Measurements from ENCODE around the gene CDK7.

The CDK7 gene

DNA sequence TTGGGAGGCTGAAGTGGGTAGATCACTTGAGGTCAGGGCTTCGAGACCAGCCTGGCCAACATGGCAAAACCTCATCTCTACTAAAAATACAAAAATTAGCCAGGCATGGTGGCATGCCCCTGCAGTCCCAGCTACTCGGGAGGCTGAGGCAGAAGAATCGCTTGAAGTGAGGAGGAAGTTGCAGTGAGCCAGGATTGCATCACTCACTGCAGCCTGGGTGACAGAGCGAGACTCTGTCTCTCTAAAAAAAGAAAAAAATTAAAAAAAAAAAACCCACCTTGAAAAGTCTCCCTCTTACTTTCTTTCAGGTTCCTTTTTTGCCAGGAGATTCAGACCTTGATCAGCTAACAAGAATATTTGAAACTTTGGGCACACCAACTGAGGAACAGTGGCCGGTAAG is 34.2 kb downstream of the CDK7 start:
- Histone ChIP-seq H3K27me3 (ENCODE audit: control insufficient read depth, insufficient read depth, low read length) (no peaks in the 10 kb centered on the region), H3K4me1 (ENCODE audit: control insufficient read depth, insufficient read depth, low read length) (no peaks in the 10 kb centered on the region), H3K4me3 (ENCODE audit: low read depth, low read length) (no peak overlapping the region), H3K27ac (ENCODE audit: low read depth, low read length) (no peak overlapping the region), H3K9ac (ENCODE audit: low read length) (no peak overlapping the region), H3K36me3 (ENCODE audit: control insufficient read depth, insufficient read depth, low read length) (peaks cover 72% of the 10 kb centered on the region), H3K9me3 (ENCODE audit: control insufficient read depth, insufficient read depth, low read depth, low read length) (no peaks in the 10 kb centered on the region)

DNA sequence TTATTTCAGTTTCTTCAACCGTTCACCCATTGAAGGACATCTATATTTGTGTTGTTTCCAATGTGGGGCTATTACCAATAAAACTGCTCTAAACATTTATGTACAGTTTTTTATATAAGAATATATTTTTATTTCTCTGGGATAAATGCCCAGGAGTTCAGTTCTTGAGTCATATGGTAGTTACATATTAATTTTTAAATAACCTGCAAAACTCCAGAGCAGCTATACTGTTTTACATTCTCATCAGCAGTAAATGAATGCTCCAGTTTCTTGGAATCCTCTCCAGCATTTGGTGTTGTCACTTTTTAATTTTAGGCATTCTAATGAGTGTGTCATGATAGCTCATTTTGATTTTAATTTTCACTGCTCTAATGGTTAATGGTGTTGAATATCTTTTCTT is 36.2 kb downstream of the CDK7 start:
- H3K9ac ChIP-seq (ENCODE audit: low read length): no peak overlapping the region
- no peak overlapping the region for H3K27ac ChIP-seq (ENCODE audit: low read depth, low read length)
- peaks cover 65% of the 10 kb centered on the region for H3K36me3 ChIP-seq (ENCODE audit: control insufficient read depth, insufficient read depth, low read length)
- H3K27me3 ChIP-seq (ENCODE audit: control insufficient read depth, insufficient read depth, low read length): no peaks in the 10 kb centered on the region
- no peaks in the 10 kb centered on the region for H3K9me3 ChIP-seq (ENCODE audit: control insufficient read depth, insufficient read depth, low read depth, low read length)
- no peak overlapping the region for H3K4me3 ChIP-seq (ENCODE audit: low read depth, low read length)
- H3K4me1 ChIP-seq (ENCODE audit: control insufficient read depth, insufficient read depth, low read length): no peaks in the 10 kb centered on the region

DNA sequence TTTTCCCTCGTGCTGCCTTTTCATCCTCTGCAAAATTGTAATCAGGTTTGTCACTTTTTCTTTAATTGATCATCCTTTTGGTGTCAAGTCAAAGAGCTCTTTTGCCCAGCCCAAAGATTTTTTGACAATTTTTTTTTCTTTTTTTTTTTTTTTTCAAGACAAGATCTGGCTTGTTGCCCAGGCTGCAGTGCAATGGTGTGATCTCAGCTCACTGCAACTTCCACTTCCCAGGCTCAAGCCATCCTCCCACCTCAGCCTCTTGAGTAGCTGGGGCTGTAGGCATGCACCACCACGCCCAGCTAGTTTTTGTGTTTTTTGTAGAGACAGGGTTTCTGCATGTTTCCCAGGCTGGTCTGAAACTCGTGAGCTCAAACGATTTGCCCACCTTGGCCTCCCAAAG is 36.7 kb downstream of the CDK7 start:
- no peak overlapping the region for H3K9ac ChIP-seq (ENCODE audit: low read length)
- no peaks in the 10 kb centered on the region for H3K27me3 ChIP-seq (ENCODE audit: control insufficient read depth, insufficient read depth, low read length)
- H3K9me3 ChIP-seq (ENCODE audit: control insufficient read depth, insufficient read depth, low read depth, low read length): no peaks in the 10 kb centered on the region
- no peaks in the 10 kb centered on the region for H3K4me1 ChIP-seq (ENCODE audit: control insufficient read depth, insufficient read depth, low read length)
- H3K4me3 ChIP-seq (ENCODE audit: low read depth, low read length): no peak overlapping the region
- H3K36me3 ChIP-seq (ENCODE audit: control insufficient read depth, insufficient read depth, low read length): peaks cover 69% of the 10 kb centered on the region
- H3K27ac ChIP-seq (ENCODE audit: low read depth, low read length): no peak overlapping the region

DNA sequence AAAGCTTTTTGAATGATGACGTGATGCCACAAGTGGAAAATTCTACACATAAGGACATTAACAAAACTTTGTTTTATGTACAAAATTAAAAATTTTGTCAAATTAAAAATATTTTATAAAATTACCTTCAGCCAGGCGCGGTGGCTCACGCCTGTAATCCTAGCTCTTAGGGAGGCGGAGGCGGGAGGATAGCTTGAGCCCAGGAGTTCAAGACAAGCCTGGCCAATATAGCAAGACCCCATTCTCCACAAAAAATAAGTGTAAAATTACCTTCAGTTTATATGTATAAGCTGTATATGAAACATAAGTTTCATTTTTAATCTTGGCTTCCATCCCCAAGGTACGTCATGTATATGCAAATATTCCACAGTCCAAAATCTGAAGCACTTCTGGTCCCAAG is 40.9 kb downstream of the CDK7 start:
- Histone ChIP-seq H3K9ac (ENCODE audit: low read length) (no peak overlapping the region), H3K36me3 (ENCODE audit: control insufficient read depth, insufficient read depth, low read length) (peaks cover 71% of the 10 kb centered on the region), H3K9me3 (ENCODE audit: control insufficient read depth, insufficient read depth, low read depth, low read length) (no peaks in the 10 kb centered on the region), H3K27me3 (ENCODE audit: control insufficient read depth, insufficient read depth, low read length) (no peaks in the 10 kb centered on the region), H3K4me1 (ENCODE audit: control insufficient read depth, insufficient read depth, low read length) (no peaks in the 10 kb centered on the region), H3K27ac (ENCODE audit: low read depth, low read length) (no peak overlapping the region), H3K4me3 (ENCODE audit: low read depth, low read length) (no peak overlapping the region)

DNA sequence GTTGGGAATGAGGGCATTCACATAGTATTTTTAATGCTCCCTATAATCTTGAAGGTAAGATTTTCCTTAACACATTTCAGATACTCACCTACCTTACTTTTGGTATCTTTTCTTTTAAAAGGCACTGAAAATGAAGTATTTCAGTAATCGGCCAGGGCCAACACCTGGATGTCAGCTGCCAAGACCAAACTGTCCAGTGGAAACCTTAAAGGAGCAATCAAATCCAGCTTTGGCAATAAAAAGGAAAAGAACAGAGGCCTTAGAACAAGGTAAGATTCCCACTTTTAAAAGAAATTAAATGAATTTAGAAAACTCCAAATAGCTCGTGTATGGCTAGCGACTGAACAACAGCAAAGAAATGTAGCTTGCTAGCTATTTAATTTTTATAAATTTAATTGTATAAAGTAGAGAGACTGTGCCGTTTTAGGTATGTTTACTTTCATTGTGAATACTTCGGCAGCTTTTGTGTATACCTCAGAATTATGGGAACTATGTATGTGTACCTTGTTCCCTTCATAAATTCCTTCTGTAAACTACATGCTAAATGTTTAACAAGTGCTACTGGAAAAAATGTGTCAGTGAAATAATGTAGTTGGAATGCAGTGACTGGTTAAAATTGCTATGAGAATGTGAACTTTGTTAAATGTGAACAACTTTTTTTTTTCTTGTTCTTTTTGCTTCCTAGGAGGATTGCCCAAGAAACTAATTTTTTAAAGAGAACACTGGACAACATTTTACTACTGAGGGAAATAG is 41.9 kb downstream of the CDK7 start:
- no peak overlapping the region for H3K9ac ChIP-seq (ENCODE audit: low read length)
- H3K9me3 ChIP-seq (ENCODE audit: control insufficient read depth, insufficient read depth, low read depth, low read length): no peaks in the 10 kb centered on the region
- no peak overlapping the region for H3K27ac ChIP-seq (ENCODE audit: low read depth, low read length)
- H3K27me3 ChIP-seq (ENCODE audit: control insufficient read depth, insufficient read depth, low read length): no peaks in the 10 kb centered on the region
- H3K4me3 ChIP-seq (ENCODE audit: low read depth, low read length): no peak overlapping the region
- no peaks in the 10 kb centered on the region for H3K4me1 ChIP-seq (ENCODE audit: control insufficient read depth, insufficient read depth, low read length)
- peaks cover 64% of the 10 kb centered on the region for H3K36me3 ChIP-seq (ENCODE audit: control insufficient read depth, insufficient read depth, low read length)

DNA sequence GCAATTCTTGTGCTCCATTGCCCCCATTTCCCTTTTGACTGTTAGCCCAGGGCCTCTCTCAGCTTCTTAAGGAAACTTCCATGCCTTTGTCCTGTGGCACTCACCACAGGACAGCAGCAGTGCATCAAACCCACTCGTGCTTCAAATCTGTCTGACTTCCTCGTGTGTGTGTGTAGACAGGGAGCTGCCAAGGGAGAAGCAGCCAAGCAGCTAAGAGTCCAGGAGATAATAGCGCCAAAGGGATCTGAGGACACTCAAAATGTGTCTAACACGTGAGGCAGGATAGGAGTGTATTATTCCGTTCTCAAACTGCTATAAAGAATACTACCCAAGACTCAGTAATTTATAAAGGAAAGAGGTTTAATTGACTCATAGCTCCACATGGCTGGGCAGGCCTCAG is 44.8 kb downstream of the CDK7 start:
- Histone ChIP-seq H3K36me3 (ENCODE audit: control insufficient read depth, insufficient read depth, low read length) (peaks cover 38% of the 10 kb centered on the region), H3K27ac (ENCODE audit: low read depth, low read length) (no peak overlapping the region)

DNA sequence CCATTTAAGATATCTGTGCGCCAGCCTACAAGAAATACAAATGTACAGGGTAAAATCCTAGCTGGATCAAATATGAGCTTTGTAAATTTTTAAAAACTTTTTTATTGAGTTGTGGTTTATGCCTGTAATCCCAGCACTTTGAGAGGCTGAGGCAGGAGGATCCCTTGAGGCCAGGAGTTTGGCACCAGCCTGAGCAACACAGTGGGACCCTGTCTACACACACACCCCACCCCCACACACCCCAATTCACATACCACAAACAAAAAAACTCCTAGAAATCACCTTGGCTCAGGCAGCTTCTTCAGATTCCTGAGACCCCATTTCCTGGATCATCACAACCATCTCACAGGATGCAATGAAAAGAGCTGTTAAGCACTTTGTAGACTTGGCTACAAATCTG is 46.4 kb downstream of the CDK7 start:
- Histone ChIP-seq H3K36me3 (ENCODE audit: control insufficient read depth, insufficient read depth, low read length) (peaks cover 34% of the 10 kb centered on the region), H3K27ac (ENCODE audit: low read depth, low read length) (no peak overlapping the region)

More for the DNA sequence above, 44.8 kb downstream of the CDK7 start:
- no peaks in the 10 kb centered on the region for H3K9me3 ChIP-seq (ENCODE audit: control insufficient read depth, insufficient read depth, low read depth, low read length)
- no peak overlapping the region for H3K9ac ChIP-seq (ENCODE audit: low read length)
- no peak overlapping the region for H3K4me3 ChIP-seq (ENCODE audit: low read depth, low read length)
- no peaks in the 10 kb centered on the region for H3K27me3 ChIP-seq (ENCODE audit: control insufficient read depth, insufficient read depth, low read length)
- H3K4me1 ChIP-seq (ENCODE audit: control insufficient read depth, insufficient read depth, low read length): no peaks in the 10 kb centered on the region

DNA sequence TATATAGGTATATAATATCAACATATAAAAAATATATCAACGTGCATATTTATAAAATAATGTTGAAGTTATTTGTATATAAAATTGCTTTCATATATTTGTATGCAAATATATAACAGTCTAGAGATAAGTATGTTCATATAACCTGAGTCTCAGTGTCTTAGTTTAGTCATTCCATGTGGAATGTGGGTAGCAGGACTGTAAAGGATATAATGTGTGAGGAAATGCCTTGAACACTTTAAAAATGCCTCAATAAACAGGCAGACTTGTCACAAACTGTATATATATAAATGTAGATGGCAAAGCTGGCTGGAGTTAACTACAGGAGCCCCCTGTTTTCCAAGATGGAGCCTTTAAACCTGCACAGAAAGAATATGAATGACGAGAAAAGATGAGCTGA is 49.5 kb downstream of the CDK7 start:
- no peak overlapping the region for H3K9ac ChIP-seq (ENCODE audit: low read length)
- H3K27ac ChIP-seq (ENCODE audit: low read depth, low read length): no peak overlapping the region
- H3K4me3 ChIP-seq (ENCODE audit: low read depth, low read length): no peak overlapping the region
- H3K27me3 ChIP-seq (ENCODE audit: control insufficient read depth, insufficient read depth, low read length): no peaks in the 10 kb centered on the region
- peaks cover 14% of the 10 kb centered on the region; the same call in 1 of the 2 replicates for H3K4me1 ChIP-seq (ENCODE audit: control insufficient read depth, insufficient read depth, low read length)
- peaks cover 13% of the 10 kb centered on the region for H3K36me3 ChIP-seq (ENCODE audit: control insufficient read depth, insufficient read depth, low read length)
- no peaks in the 10 kb centered on the region for H3K9me3 ChIP-seq (ENCODE audit: control insufficient read depth, insufficient read depth, low read depth, low read length)

More for the DNA sequence above, 46.4 kb downstream of the CDK7 start:
- no peaks in the 10 kb centered on the region for H3K27me3 ChIP-seq (ENCODE audit: control insufficient read depth, insufficient read depth, low read length)
- no peak overlapping the region for H3K9ac ChIP-seq (ENCODE audit: low read length)
- no peak overlapping the region for H3K4me3 ChIP-seq (ENCODE audit: low read depth, low read length)
- H3K4me1 ChIP-seq (ENCODE audit: control insufficient read depth, insufficient read depth, low read length): peaks cover 2% of the 10 kb centered on the region; the same call in 1 of the 2 replicates
- H3K9me3 ChIP-seq (ENCODE audit: control insufficient read depth, insufficient read depth, low read depth, low read length): no peaks in the 10 kb centered on the region

DNA sequence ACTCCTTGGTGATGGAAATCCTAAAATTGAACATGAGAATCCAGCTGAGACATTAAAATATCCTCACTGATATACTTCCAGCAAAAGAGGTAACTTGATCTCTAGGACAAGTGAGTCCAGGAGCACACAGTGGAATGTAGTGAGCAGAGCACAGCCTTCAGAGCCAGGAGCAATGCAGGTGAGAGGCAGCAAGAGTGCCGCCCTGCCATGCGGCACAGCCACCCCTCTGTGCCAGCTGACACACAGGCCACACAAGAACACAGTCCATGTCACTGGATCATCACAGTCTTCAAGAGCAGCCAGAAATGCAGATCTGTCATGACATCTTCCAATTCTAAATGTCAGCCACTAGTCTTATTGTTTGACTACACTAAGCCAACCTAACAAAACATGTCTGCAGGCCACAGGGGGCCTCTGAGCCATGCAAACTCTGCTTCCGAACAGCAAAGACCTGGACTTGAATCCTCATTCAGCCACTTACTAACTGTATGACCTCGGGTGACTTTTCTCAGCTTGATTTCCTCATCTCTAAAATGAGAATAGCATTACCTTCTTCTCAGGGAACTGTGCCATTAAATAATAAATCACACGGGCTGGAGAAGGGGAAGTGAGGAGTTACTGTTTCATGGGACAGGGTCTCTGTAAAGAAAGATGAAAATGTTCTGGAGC is 50.9 kb downstream of the CDK7 start:
- H3K4me3 ChIP-seq (ENCODE audit: low read depth, low read length): no peak overlapping the region
- no peaks in the 10 kb centered on the region for H3K9me3 ChIP-seq (ENCODE audit: control insufficient read depth, insufficient read depth, low read depth, low read length)
- no peak overlapping the region for H3K9ac ChIP-seq (ENCODE audit: low read length)
- peaks cover under 1% of the 10 kb centered on the region; the same call in 1 of the 2 replicates for H3K36me3 ChIP-seq (ENCODE audit: control insufficient read depth, insufficient read depth, low read length)
- H3K27ac ChIP-seq (ENCODE audit: low read depth, low read length): no peak overlapping the region
- H3K27me3 ChIP-seq (ENCODE audit: control insufficient read depth, insufficient read depth, low read length): no peaks in the 10 kb centered on the region
- peaks cover 14% of the 10 kb centered on the region; the same call in 1 of the 2 replicates for H3K4me1 ChIP-seq (ENCODE audit: control insufficient read depth, insufficient read depth, low read length)

DNA sequence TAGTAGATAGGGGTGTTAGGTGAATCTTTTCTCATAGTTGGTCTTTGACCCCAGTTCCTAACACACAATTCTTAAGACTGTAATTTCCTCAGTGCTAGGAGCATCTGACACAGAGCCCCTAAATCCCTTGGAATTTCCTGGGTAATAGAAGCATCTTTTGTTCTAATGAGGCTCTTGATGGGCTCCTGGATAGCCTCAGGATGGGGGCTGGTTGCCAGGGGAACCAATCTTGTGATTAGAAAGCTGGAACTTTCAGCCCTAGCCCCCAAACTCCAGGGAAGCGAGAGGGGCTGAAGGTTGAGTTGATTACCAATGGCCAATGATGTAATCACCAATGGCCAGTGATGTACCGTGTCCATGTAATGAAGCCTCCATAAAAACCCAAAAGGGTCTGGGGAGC is 53.4 kb downstream of the CDK7 start:
- no peak overlapping the region for H3K4me3 ChIP-seq (ENCODE audit: low read depth, low read length)
- no peak overlapping the region for H3K9ac ChIP-seq (ENCODE audit: low read length)
- no peaks in the 10 kb centered on the region for H3K27me3 ChIP-seq (ENCODE audit: control insufficient read depth, insufficient read depth, low read length)
- H3K4me1 ChIP-seq (ENCODE audit: control insufficient read depth, insufficient read depth, low read length): peaks cover 19% of the 10 kb centered on the region; the same call in 1 of the 2 replicates
- H3K27ac ChIP-seq (ENCODE audit: low read depth, low read length): no peak overlapping the region
- H3K9me3 ChIP-seq (ENCODE audit: control insufficient read depth, insufficient read depth, low read depth, low read length): no peaks in the 10 kb centered on the region
- no peaks in the 10 kb centered on the region for H3K36me3 ChIP-seq (ENCODE audit: control insufficient read depth, insufficient read depth, low read length)

DNA sequence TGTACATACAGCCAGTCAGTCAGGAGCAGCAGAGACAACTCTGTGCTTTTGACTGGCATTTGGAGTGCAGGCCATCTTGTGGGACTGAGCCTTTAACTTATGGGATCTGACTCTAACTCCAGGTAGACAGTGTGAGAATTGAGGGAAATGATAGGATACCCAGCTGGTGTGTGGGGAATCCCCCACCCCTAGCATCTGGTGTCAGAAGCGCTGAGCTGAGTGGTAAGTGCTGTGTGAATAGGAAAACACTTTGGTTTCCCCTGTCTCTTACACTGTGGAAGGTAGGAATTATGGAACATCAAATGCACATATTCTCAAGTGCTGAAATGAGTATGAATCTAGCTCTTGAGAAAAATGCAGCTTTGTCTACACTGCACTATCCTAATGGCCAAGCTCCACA is 54.0 kb downstream of the CDK7 start:
- Histone ChIP-seq H3K27ac (ENCODE audit: low read depth, low read length) (no peak overlapping the region), H3K4me1 (ENCODE audit: control insufficient read depth, insufficient read depth, low read length) (peaks cover 19% of the 10 kb centered on the region; the same call in 1 of the 2 replicates), H3K9me3 (ENCODE audit: control insufficient read depth, insufficient read depth, low read depth, low read length) (no peaks in the 10 kb centered on the region), H3K9ac (ENCODE audit: low read length) (no peak overlapping the region), H3K27me3 (ENCODE audit: control insufficient read depth, insufficient read depth, low read length) (no peaks in the 10 kb centered on the region), H3K4me3 (ENCODE audit: low read depth, low read length) (no peak overlapping the region), H3K36me3 (ENCODE audit: control insufficient read depth, insufficient read depth, low read length) (no peaks in the 10 kb centered on the region)

Data from HUES6 (cell line).